ENCODE data around the gene UBQLN1. TPM values are rescaled to one million over a fixed set of nuclear protein-coding genes. Genes with fewer than 3 reads are reported as not detected.

The UBQLN1 gene
- total RNA-seq, 4 donors from 2014 or later: 65.4 to 120 (median 78.5) TPM

GRCh38 chr9:83656032-83656680 lies 51.6 kb downstream of the UBQLN1 start:
- Histone ChIP-seq H3K9me3 (no peaks in the 10 kb centered on the region), H3K27ac (no peak overlapping the region), H3K36me3 (peaks cover 4 to 100% (median 17%) of the 10 kb centered on the region in 3 donors), H3K27me3 (no peaks in the 10 kb centered on the region), H3K4me1 (no peaks in the 10 kb centered on the region), H3K4me3 (no peak overlapping the region)
- WGBS, 2 donors: 88 to 94% methylated on average over 2 of the region's 2 CpGs
- TF ChIP-seq CTCF (IDR thresholded peaks at IDR 0.05) (no peak), POLR2A (IDR thresholded peaks at IDR 0.05) (no peak)
- intact Hi-C loops (cut with DNase I): no loop called here
- no peak for DNase-seq

GRCh38 chr9:83655433-83655832 lies 52.3 kb downstream of the UBQLN1 start:
- no peaks in the 10 kb centered on the region for H3K27me3 ChIP-seq
- intact Hi-C loops (cut with DNase I): no loop called here
- no peaks in the 10 kb centered on the region for H3K4me1 ChIP-seq
- TF ChIP-seq CTCF (IDR thresholded peaks at IDR 0.05) (no peak), POLR2A (IDR thresholded peaks at IDR 0.05) (no peak)
- no peak for DNase-seq
- H3K36me3 ChIP-seq: peaks cover 4 to 100% (median 12%) of the 10 kb centered on the region in 3 donors
- H3K27ac ChIP-seq: no peak overlapping the region
- 47 to 56% methylated on average over 1 of the region's 1 CpG for WGBS, 2 donors
- no peaks in the 10 kb centered on the region for H3K9me3 ChIP-seq
- no peak overlapping the region for H3K4me3 ChIP-seq

- no peak for DNase-seq
- TF ChIP-seq POLR2A (IDR thresholded peaks at IDR 0.05) (no peak), CTCF (IDR thresholded peaks at IDR 0.05) (no peak)
- H3K4me3 ChIP-seq: no peak overlapping the region
- intact Hi-C loops (cut with DNase I): no loop called here
- H3K27ac ChIP-seq: no peak overlapping the region
- H3K9me3 ChIP-seq: no peaks in the 10 kb centered on the region
- H3K36me3 ChIP-seq: peaks cover 4 to 77% (median 8%) of the 10 kb centered on the region in 3 donors
- WGBS, 2 donors: 90 to 100% methylated on average over 1 of the region's 1 CpG
- H3K4me1 ChIP-seq: no peaks in the 10 kb centered on the region
- H3K27me3 ChIP-seq: no peaks in the 10 kb centered on the region
Observed at GRCh38 chr9:83652433-83652832, 55.3 kb downstream of the UBQLN1 start.

- Histone ChIP-seq H3K9me3 (no peaks in the 10 kb centered on the region), H3K27ac (no peak overlapping the region), H3K36me3 (peaks cover 4 to 75% (median 8%) of the 10 kb centered on the region in 3 donors), H3K4me3 (no peak overlapping the region), H3K4me1 (no peaks in the 10 kb centered on the region), H3K27me3 (no peaks in the 10 kb centered on the region)
- WGBS, 2 donors: 94 to 95% methylated on average over 2 of the region's 2 CpGs
- DNase-seq: no peak
- intact Hi-C loops (cut with DNase I): no loop called here
- TF ChIP-seq CTCF (IDR thresholded peaks at IDR 0.05): no peak
- TF ChIP-seq POLR2A (IDR thresholded peaks at IDR 0.05): no peak
Observed at GRCh38 chr9:83651558-83651957, 56.2 kb downstream of the UBQLN1 start.

- H3K27ac ChIP-seq: no peak overlapping the region
- no peak for TF ChIP-seq POLR2A (IDR thresholded peaks at IDR 0.05)
- H3K27me3 ChIP-seq: no peaks in the 10 kb centered on the region
- no peak for DNase-seq
- intact Hi-C loops (cut with DNase I): no loop called here
- no peak overlapping the region for H3K4me3 ChIP-seq
- WGBS, 2 donors: 77 to 92% methylated on average over 2 to 3 of the region's 4 CpGs
- no peaks in the 10 kb centered on the region for H3K4me1 ChIP-seq
- H3K9me3 ChIP-seq: no peaks in the 10 kb centered on the region
- peaks cover 4 to 62% (median 8%) of the 10 kb centered on the region in 3 donors for H3K36me3 ChIP-seq
Observed at GRCh38 chr9:83649515-83649914, 58.2 kb downstream of the UBQLN1 start.
